Mesenchymal stem cell (in vitro differentiated cells and primary cell): ENCODE measurements around the gene STK32C.

Experiments
- DNase-seq: peaks from one replicate; pipeline ENCODE4 v3.0.0-alpha.2; 2013
- H2AFZ ChIP-seq: one replicate; pipeline ENCODE4 v1.6.1; 2013; ENCODE audit warnings: low read depth, mild to moderate bottlenecking, control low read depth, inconsistent platforms, low read length, moderate library complexity
- H2AK5ac ChIP-seq: 2 replicates; pipeline ENCODE4 v1.6.1; 2013; ENCODE audit warnings: low read length, moderate library complexity, mild to moderate bottlenecking, inconsistent platforms; ENCODE audit not compliant: severe bottlenecking
- H2BK120ac ChIP-seq: one replicate; pipeline ENCODE4 v1.6.1; 2013; ENCODE audit warnings: low read depth, mild to moderate bottlenecking, inconsistent platforms, low read length, moderate library complexity
- H2BK12ac ChIP-seq, 2 experiments: one replicate each; pipeline ENCODE4 v1.6.1; 2013; ENCODE audit warnings: inconsistent platforms in 2 of 2, low read length in 2 of 2, mild to moderate bottlenecking in 2 of 2, moderate library complexity in 2 of 2, control low read depth in 1 of 2
- H2BK15ac ChIP-seq: one replicate; pipeline ENCODE4 v1.6.1; 2013; ENCODE audit warnings: mild to moderate bottlenecking, low read depth, inconsistent platforms; ENCODE audit not compliant: poor library complexity, severe bottlenecking
- H2BK5ac ChIP-seq: 2 replicates; pipeline ENCODE4 v1.6.1; 2013; ENCODE audit warnings: low read depth, mild to moderate bottlenecking, low read length, control low read depth, inconsistent platforms; ENCODE audit not compliant: poor library complexity, severe bottlenecking
- H3K14ac ChIP-seq, 2 experiments: one replicate each; pipeline ENCODE4 v1.6.1; 2013; ENCODE audit warnings: inconsistent platforms in 2 of 2, low read length in 2 of 2, control low read depth in 1 of 2, mild to moderate bottlenecking in 1 of 2, moderate library complexity in 1 of 2
- H3K18ac ChIP-seq, 2 experiments: one replicate each; pipeline ENCODE4 v1.6.1; 2013; ENCODE audit warnings: inconsistent platforms in 2 of 2, low read length in 2 of 2, control low read depth in 1 of 2, low read depth in 1 of 2, mild to moderate bottlenecking in 1 of 2
- H3K23ac ChIP-seq, 2 experiments: one replicate each; pipeline ENCODE4 v1.6.1; 2013; ENCODE audit warnings: inconsistent platforms in 2 of 2, low read length in 2 of 2, mild to moderate bottlenecking in 2 of 2, moderate library complexity in 2 of 2, control low read depth in 1 of 2
- H3K27ac ChIP-seq: 2 replicates; pipeline ENCODE4 v1.5.1; 2013; ENCODE audit warnings: mild to moderate bottlenecking, moderate library complexity, low read length, control low read depth, inconsistent platforms; ENCODE audit not compliant: poor library complexity, severe bottlenecking
- H3K27me3 ChIP-seq, 2 experiments: 2 replicates each; pipeline versions ENCODE4 v1.6.1 to v1.7.0; 2013; ENCODE audit warnings: low read length in 2 of 2, mild to moderate bottlenecking in 2 of 2, moderate library complexity in 2 of 2, control low read depth in 1 of 2, inconsistent platforms in 1 of 2; ENCODE audit not compliant: control insufficient read depth in 1 of 2, insufficient read depth in 1 of 2
- H3K36me3 ChIP-seq, 2 experiments: 2 replicates each; pipeline versions ENCODE4 v1.6.1 to v1.7.0; 2013; ENCODE audit warnings: low read length in 2 of 2, control low read depth in 1 of 2, inconsistent platforms in 1 of 2, low read depth in 1 of 2, mild to moderate bottlenecking in 1 of 2; ENCODE audit not compliant: insufficient read depth in 2 of 2, control insufficient read depth in 1 of 2
- H3K4ac ChIP-seq, 2 experiments: one replicate each; pipeline ENCODE4 v1.6.1; 2013; ENCODE audit warnings: inconsistent platforms in 2 of 2, low read length in 2 of 2, mild to moderate bottlenecking in 2 of 2, moderate library complexity in 2 of 2, control low read depth in 1 of 2, low read depth in 1 of 2
- H3K4me1 ChIP-seq: 2 replicates; pipeline ENCODE4 v1.6.1; 2013; ENCODE audit warnings: low read depth, low read length, control low read depth; ENCODE audit not compliant: control insufficient read depth, insufficient read depth
- H3K4me2 ChIP-seq: 2 replicates; pipeline ENCODE4 v1.6.1; 2013; ENCODE audit warnings: low read length, mild to moderate bottlenecking, inconsistent platforms; ENCODE audit not compliant: poor library complexity, severe bottlenecking
- H3K4me3 ChIP-seq, 2 experiments: 2 replicates each; pipeline versions ENCODE4 v1.5.1 to v1.7.0; 2013; ENCODE audit warnings: low read length in 2 of 2, mild to moderate bottlenecking in 2 of 2, control low read depth in 1 of 2, low read depth in 1 of 2; ENCODE audit not compliant: insufficient read depth in 1 of 2
- H3K79me1 ChIP-seq: replicated peaks from 2 replicates; pipeline ENCODE4 v1.6.1; 2013; ENCODE audit warnings: mild to moderate bottlenecking, control low read depth, low read length, inconsistent platforms; ENCODE audit not compliant: poor library complexity, severe bottlenecking
- H3K9ac ChIP-seq: 2 replicates; pipeline ENCODE4 v1.7.0; 2013; ENCODE audit warnings: mild to moderate bottlenecking, low read length, moderate library complexity
- H3K9me3 ChIP-seq: 2 replicates; pipeline ENCODE4 v1.7.0; 2013; ENCODE audit warnings: mild to moderate bottlenecking, low read length; ENCODE audit not compliant: control insufficient read depth
- H4K8ac ChIP-seq: one replicate; pipeline ENCODE4 v1.6.1; 2013; ENCODE audit warnings: inconsistent platforms, mild to moderate bottlenecking, low read length, moderate library complexity
- H4K91ac ChIP-seq: one replicate; pipeline ENCODE4 v1.6.1; 2013; ENCODE audit warnings: mild to moderate bottlenecking, low read length, inconsistent platforms
- WGBS: methylation state at CpG from one replicate; pipeline ENCODE4 v1.1.7; 2013; ENCODE audit warnings: mixed read lengths; 5-methylcytosine and 5-hydroxymethylcytosine counted together

STK32C gene

GRCh38 chr10:132232981-132233380 lies 74.8 kb downstream of the STK32C start:
- H3K36me3 ChIP-seq = peaks cover 3 to 8% of the 10 kb centered on the region in 2 experiments
- no peak overlapping the region for H2BK5ac ChIP-seq
- no peak overlapping the region for H4K91ac ChIP-seq
- no peak overlapping the region for H3K4me3 ChIP-seq
- H4K8ac ChIP-seq = no peak overlapping the region
- no peak overlapping the region for H2AK5ac ChIP-seq
- no peaks in the 10 kb centered on the region for H3K79me1 ChIP-seq
- H3K9me3 ChIP-seq = no peaks in the 10 kb centered on the region
- H2AFZ ChIP-seq = no peak overlapping the region
- H3K9ac ChIP-seq = no peak overlapping the region
- peaks cover 3% of the 10 kb centered on the region for H3K4me1 ChIP-seq
- H3K18ac ChIP-seq = no peak overlapping the region
- peaks cover 0 to 3% of the 10 kb centered on the region in 2 experiments for H3K27me3 ChIP-seq
- no peak overlapping the region for H3K14ac ChIP-seq
- 83% methylated on average over 9 of the region's 9 CpGs for WGBS
- H2BK120ac ChIP-seq = no peak overlapping the region
- no peak overlapping the region for H3K4me2 ChIP-seq
- no peak overlapping the region for H3K4ac ChIP-seq
- H2BK12ac ChIP-seq = no peak overlapping the region
- no peak overlapping the region for H2BK15ac ChIP-seq
- H3K27ac ChIP-seq = no peak overlapping the region
- no peak for DNase-seq
- no peak overlapping the region for H3K23ac ChIP-seq

GRCh38 chr10:132232023-132232951 lies 75.5 kb downstream of the STK32C start:
- Histone ChIP-seq H3K4ac (no peak overlapping the region), H3K4me1 (peaks cover 2% of the 10 kb centered on the region), H2BK15ac (no peak overlapping the region), H3K27ac (no peak overlapping the region), H2BK120ac (no peak overlapping the region), H2AK5ac (no peak overlapping the region), H3K14ac (no peak overlapping the region), H2BK5ac (no peak overlapping the region), H2AFZ (no peak overlapping the region), H3K27me3 (peaks cover 0 to 3% of the 10 kb centered on the region in 2 experiments), H3K9me3 (no peaks in the 10 kb centered on the region), H3K79me1 (no peaks in the 10 kb centered on the region), H3K18ac (no peak overlapping the region), H3K9ac (no peak overlapping the region), H3K36me3 (peaks cover 6 to 8% of the 10 kb centered on the region in 2 experiments), H3K4me2 (no peak overlapping the region), H4K8ac (no peak overlapping the region), H3K23ac (no peak overlapping the region), H3K4me3 (no peak overlapping the region), H4K91ac (no peak overlapping the region), H2BK12ac (no peak overlapping the region)
- 86% methylated on average over 35 of the region's 35 CpGs for WGBS
- no peak for DNase-seq

DNA sequence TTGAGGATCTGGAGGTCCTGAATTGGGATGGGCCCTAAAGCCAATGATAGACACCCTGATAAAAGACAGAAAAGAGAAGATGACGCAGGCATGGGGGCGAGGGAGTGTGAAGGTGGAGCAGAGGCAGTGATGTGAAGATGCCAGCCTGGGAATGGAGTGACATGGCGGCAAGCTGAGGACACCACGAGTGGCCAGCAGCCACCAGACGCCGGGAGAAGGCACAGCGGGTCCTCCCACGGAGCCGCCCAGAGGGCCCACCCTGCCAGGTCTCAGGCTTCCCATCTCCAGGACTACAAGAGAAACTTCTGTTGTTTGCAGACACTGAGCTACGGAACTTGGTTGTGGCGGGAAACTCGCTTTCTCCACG lies 76.1 kb downstream of the STK32C start:
- no peak overlapping the region for H4K8ac ChIP-seq
- no peak overlapping the region for H2AFZ ChIP-seq
- H2AK5ac ChIP-seq = no peak overlapping the region
- 96% methylated on average over 13 of the region's 13 CpGs for WGBS
- H3K14ac ChIP-seq = no peak overlapping the region
- H2BK5ac ChIP-seq = no peak overlapping the region
- no peaks in the 10 kb centered on the region for H3K79me1 ChIP-seq
- no peaks in the 10 kb centered on the region for H3K9me3 ChIP-seq
- H2BK15ac ChIP-seq = no peak overlapping the region
- no peak overlapping the region for H3K4me2 ChIP-seq
- H2BK12ac ChIP-seq = no peak overlapping the region
- H3K4me3 ChIP-seq = no peak overlapping the region
- peaks cover 8 to 9% of the 10 kb centered on the region in 2 experiments for H3K36me3 ChIP-seq
- no peak for DNase-seq
- H3K23ac ChIP-seq = no peak overlapping the region
- H3K18ac ChIP-seq = no peak overlapping the region
- no peak overlapping the region for H3K4ac ChIP-seq
- H3K27ac ChIP-seq = no peak overlapping the region
- H2BK120ac ChIP-seq = no peak overlapping the region
- peaks cover under 1% of the 10 kb centered on the region for H3K4me1 ChIP-seq
- no peak overlapping the region for H3K9ac ChIP-seq
- H3K27me3 ChIP-seq = peaks cover 0 to 3% of the 10 kb centered on the region in 2 experiments
- H4K91ac ChIP-seq = no peak overlapping the region

GRCh38 chr10:132230557-132231210 lies 77.1 kb downstream of the STK32C start:
- Histone ChIP-seq H3K4ac (no peak overlapping the region), H3K27ac (no peak overlapping the region)

More at GRCh38 chr10:132230557-132231210, 77.1 kb downstream of the STK32C start:
- Histone ChIP-seq H3K27me3 (peaks cover 0 to 3% of the 10 kb centered on the region in 2 experiments), H3K23ac (no peak overlapping the region), H2BK120ac (no peak overlapping the region), H2AFZ (no peak overlapping the region), H3K4me3 (no peak overlapping the region), H3K14ac (no peak overlapping the region), H3K9ac (no peak overlapping the region), H2BK12ac (no peak overlapping the region), H2AK5ac (no peak overlapping the region), H3K18ac (no peak overlapping the region), H2BK5ac (no peak overlapping the region), H3K36me3 (peaks cover 8 to 12% of the 10 kb centered on the region in 2 experiments), H4K8ac (no peak overlapping the region), H4K91ac (no peak overlapping the region), H3K79me1 (no peaks in the 10 kb centered on the region), H3K9me3 (no peaks in the 10 kb centered on the region), H3K4me1 (no peaks in the 10 kb centered on the region), H2BK15ac (peak overlapping the region; percentile 68), H3K4me2 (no peak overlapping the region)
- 81% methylated on average over 19 of the region's 21 CpGs for WGBS
- no peak for DNase-seq
